HG03039 (cell line): Measurements from ENCODE around the gene ITFG1.

Source experiments
- ATAC-seq: cut with Tn5 transposase; IDR thresholded peaks from one replicate; pipeline ENCODE4 v1.9.1; 2021; ENCODE audit warnings: mild to moderate bottlenecking, moderate library complexity; ENCODE audit not compliant: unreplicated experiment

The ITFG1 gene

DNA sequence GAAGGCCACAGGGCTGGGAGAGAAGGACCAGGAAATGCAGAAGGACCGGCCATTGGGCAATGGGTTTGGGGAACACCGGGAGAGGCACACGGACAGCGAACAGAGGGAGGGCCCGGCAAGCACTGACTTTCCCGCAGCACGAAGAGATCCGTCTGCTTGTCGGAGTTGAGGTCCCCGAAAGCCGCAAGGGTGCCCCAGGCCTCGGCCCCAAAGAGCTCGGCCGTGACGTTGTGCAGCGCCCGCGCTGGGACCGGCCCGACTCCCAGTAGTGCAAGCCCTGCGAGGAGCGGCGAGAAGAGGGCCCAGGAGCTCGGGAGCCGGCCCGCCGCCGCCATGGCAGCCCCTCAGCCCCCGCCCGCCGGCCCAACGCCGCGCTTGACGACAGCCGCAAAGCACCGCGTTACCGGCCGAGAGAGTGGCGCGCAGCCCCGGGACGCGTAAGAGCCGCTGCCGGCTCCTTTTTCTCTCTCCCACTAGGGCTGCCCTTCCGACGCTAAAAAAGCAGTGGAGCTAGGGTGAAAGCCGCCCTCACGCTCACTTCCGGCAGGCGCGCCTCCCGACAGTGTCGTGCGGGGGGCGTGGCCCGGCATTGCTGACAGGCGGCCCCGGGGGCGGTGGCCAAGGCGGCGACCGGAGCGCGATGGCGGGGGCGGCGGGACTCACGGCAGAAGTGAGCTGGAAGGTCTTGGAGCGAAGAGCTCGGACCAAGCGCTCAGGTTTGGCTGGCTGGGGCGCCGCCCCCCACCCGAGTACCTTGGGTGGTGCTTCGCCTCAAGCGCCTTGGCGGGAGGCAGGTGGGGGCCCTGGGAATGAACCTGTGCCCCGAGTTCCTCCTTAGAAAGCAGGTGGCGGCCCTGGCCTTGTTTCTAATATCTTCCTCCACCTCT is at the start of gene ITFG1, which contains the start of gene PHKB:
Gene ITFG1 (minus strand): TSS at position 353 of the 887 bp plus-strand sequence. CDS start 18 bp downstream, at position 335.
Gene PHKB (plus strand): TSS at position 621 of the 887 bp plus-strand sequence. CDS start 20 bp downstream, at position 641.
- ATAC-seq, result peak; percentile 70

DNA sequence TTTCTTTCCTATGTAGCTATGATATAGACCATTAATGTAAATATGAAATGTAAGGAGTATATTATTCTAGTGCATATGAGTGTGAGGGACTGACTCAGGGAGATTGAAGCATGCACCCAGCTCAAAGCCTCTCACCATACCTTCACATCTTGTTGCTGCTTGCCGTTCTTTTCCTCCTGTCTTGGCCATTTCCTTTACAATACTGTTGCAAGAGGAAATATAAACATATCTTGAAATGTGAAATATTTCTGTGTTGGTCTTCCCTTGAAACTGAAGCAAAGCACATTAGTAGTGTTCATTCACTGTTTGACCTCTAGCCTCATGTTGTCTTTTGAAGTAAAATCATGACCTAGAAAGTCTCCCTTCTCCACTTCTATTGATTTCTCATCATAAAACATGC is 46.8 kb upstream of the ITFG1 start:
- no peak for ATAC-seq

DNA sequence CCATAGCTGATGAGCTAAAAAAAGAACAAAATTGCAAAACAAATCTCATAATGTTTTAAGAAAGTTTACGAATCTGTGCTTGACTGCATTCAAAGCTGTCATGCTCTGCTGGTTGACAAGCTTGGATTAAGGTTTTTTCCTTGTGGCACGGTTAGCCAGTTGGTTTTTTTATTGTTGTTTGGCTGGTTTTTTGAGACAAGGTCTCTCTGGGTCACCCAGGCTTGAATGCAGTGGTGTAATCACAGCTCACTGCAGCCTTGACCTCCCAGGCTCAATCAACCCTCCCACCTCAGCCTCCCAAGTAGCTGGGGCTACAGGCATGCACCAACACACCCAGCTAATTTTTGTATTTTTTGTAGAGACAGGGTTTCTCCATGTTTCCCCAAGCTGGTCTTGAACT is 45.9 kb upstream of the ITFG1 start:
- no peak for ATAC-seq

GRCh38 chr16:47504599-47504998 is 43.7 kb upstream of the ITFG1 start:
- ATAC-seq, result no peak

DNA sequence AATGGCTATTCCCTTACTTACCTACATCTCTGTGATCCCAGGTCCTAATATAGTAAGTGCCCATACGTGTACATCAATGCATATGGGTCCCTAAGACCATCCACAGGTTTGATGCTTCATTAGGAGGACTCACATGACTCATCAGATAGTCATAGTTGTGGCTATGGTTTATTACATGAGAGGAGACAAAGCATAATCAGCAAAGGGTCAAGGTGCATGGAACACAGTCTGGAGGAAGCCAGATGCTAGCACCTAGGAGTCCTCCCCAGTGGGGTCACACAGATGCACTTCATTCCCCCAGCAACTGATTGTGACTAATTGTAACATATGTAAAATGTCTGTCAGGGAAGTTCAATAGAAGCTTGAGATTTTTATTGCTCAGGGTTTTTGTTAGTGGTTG is 43.1 kb upstream of the ITFG1 start:
- ATAC-seq, result no peak

- no peak for ATAC-seq
Observed at GRCh38 chr16:47499700-47500264, 38.9 kb upstream of the ITFG1 start.

GRCh38 chr16:47499080-47499699 is 38.3 kb upstream of the ITFG1 start:
- ATAC-seq, result no peak

GRCh38 chr16:47493381-47494337 is 32.8 kb upstream of the ITFG1 start:
- no peak for ATAC-seq

- peak; percentile 89 for ATAC-seq
Observed at GRCh38 chr16:47492428-47493377, 31.8 kb upstream of the ITFG1 start.

GRCh38 chr16:47492036-47492427 is 31.2 kb upstream of the ITFG1 start:
- ATAC-seq, result no peak

DNA sequence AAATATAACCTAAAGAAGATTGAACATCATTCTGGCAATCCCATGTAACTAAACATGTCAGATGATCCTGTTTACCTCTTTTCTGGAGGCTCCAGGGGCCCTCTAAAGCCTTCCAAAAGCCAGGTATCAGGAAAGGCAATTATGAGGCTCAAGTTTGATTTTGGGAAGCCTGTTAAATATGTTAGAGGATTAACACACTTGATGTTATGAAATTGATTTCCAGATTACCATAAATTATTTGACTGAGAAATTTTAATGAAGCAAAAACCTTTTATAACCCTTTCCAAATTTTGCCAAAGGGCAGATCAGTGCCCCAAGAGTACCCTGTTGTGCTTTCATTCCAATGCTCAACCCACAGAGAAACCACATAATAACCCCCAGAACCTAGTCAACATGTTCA is 29.6 kb upstream of the ITFG1 start:
- ATAC-seq, result no peak

GRCh38 chr16:47488051-47488450 is 27.2 kb upstream of the ITFG1 start:
- no peak for ATAC-seq

DNA sequence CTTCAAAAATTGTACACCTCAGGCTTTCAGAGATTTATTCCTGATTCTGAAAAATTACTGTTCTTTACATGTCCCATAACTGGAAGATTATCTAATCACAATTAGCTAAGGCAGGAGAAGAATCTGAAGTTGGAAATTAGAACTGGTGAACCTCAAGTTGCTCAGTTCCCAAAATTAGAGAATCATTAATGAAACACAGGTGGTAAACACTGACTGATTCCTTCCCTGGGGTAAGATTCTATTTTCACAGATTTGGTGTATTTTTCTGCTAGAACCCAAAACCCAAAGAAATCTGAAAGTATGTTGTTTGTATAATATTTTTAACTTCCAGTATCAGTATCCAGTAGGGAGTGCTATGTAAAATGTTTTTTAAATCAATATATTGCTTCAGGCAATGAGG is 26.0 kb upstream of the ITFG1 start:
- ATAC-seq, result no peak

DNA sequence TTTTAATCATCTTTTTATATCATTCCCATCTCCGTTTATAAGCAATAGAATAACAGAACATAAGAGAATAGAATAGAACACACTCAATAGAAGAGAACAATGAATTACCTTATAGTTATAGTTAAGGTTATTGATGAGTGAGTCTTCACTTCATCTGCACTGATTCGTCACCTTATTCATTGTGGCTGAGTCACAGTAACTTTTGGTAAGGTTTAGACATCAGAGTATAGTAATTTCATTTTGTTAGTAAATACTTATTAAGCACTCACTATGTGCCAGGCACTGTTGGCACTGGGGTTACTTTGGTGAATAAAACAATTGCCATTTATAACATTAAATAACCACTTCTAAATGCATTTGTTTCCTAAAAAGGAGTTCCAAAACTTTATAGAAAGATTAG is 22.8 kb upstream of the ITFG1 start:
- no peak for ATAC-seq

DNA sequence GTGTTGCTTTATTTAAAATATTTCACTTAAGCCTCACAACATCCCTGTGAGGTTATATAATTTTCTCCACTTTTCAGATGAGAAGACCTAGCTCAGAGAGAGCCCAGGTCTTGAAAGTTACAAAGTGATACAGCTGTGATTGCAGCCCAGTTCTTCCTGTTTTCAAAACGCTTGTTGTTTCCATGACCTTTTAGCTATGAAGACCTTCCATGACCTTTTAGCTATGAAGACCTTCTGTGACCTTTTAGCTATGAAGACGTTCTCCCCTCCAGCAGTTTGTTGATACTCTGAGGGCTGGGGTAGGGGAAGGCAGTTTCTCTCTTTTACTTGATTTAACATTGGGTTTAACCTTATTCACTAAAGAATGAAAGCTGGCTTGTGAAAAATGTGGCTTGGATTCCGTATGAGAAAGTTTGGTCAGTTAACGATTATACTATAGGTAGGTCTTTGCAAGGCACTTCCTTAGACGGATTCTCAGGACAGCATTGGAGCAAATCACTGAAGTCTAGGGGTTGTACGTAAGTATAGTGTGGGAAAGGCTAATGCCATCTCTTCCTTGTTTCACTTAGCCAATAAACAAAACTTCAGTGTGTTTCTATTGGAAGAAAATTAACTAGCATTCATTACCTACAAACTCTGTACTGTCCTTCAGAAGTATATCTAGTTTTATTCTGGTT is 21.0 kb upstream of the ITFG1 start:
- no peak for ATAC-seq

GRCh38 chr16:47480410-47480809 is 19.5 kb upstream of the ITFG1 start:
- no peak for ATAC-seq

- ATAC-seq, result no peak
Observed at GRCh38 chr16:47477679-47478078, 16.8 kb upstream of the ITFG1 start.

GRCh38 chr16:47476654-47477345 is 15.9 kb upstream of the ITFG1 start:
- ATAC-seq, result no peak
